ENCODE measurements around the gene ADAMTS4.

The ADAMTS4 gene

GRCh38 chr1:161219078-161219892 lies 20.4 kb upstream of the ADAMTS4 start:
- DNase-seq: no peak

- no peak for DNase-seq
Observed at GRCh38 chr1:161218301-161219077, 19.6 kb upstream of the ADAMTS4 start.

- DNase-seq: no peak
Observed at GRCh38 chr1:161217831-161218230, 19.0 kb upstream of the ADAMTS4 start.

GRCh38 chr1:161216945-161217712 lies 18.3 kb upstream of the ADAMTS4 start:
- DNase-seq: no peak

DNA sequence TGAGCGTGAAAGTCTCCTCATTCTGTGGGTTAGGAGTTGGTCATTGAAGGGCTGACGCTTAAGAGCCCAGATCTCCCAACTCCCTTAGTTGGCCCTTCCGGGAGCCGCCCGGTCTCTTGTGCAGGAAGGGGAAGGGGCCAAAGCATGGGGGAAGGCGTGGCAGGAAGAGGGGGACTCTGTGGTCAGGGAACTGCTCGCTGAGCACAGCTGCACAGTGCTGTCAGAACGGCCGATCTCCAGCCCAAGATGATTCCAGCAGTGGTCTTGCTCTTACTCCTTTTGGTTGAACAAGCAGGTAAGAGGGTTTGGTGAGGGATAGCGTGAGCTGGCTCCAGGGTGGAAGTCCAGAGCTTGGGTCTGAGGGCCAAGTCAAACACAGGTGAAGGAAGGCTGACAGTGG lies 16.2 kb upstream of the ADAMTS4 start, which contains the start of gene FCER1G:
Gene FCER1G, plus strand, starts transcription at position 220 of the 400 bp plus-strand sequence. Its CDS starts 27 bp downstream, at position 247.
- DNase-seq: no peak

DNA sequence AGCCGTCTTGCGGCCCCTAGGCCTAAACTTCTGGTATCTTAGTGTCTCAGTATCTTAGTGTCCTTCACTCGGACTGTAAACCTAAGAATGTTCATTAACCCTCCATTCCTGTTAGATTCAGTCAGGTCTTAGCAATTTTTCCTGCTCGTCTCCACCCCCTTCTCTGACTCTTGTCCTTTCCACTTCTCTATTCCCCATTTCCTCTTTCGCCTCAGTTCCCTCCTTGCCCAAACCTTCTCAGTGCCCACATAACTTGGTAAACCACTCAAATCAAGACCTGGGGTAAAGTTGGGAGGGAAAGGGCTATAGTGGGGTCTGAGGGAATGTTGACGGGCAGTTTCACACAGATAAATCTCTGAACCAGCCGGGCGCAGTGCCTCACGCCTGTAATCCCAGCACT lies 15.5 kb upstream of the ADAMTS4 start:
- no peak for DNase-seq

GRCh38 chr1:161209790-161210409 lies 11.0 kb upstream of the ADAMTS4 start:
- peak; percentile 75 for DNase-seq

DNA sequence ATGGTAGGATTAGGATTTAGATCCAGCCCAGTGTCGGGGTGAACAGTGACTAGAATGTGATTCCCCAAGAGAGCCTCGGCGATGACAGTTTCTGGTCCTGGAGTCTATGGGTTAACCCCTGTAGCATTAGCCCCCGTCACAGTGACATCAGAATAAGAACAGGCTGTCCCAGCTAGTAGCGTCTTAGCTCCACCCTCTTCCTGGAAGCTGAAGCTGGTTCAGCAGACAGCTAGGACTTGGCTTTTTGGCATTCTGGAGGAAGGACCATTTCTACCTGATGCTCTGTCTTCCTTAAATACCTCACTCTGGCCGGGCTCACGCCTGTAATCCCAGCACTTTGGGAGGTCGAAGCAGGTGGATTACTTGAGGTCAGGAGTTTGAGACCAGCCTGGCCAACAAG lies 8.3 kb upstream of the ADAMTS4 start:
- DNase-seq: no peak

DNA sequence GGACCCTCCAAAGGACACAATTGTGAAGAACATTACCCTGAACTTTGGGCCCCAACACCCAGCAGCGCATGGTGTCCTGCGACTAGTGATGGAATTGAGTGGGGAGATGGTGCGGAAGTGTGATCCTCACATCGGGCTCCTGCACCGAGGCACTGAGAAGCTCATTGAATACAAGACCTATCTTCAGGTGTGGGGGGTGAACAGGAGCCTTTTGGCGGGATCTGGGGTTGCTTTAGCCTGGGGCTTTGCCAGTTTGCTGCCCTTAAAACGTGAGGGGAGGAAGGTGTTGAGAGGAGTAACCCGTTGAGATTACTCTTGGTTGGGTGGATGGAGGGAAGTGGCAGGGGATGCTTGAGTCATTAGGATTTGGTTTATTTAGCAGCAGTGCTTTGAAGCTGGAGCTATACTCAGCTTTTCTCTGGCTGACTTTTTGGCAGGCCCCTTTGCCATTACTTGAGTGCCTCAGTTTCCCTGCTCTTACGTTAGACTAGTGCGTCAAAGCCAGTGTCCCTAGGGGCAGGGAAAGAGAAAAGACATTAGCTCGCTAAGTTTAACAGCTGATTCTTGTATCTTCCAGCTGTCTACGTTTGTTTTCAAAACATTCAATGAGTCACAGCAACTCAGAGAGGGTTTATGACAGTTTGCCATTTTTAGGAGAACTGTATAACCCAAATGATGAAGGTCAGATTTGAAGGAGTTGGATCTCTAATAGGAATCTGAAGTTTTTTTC lies 7.7 kb upstream of the ADAMTS4 start:
- no peak for DNase-seq

DNA sequence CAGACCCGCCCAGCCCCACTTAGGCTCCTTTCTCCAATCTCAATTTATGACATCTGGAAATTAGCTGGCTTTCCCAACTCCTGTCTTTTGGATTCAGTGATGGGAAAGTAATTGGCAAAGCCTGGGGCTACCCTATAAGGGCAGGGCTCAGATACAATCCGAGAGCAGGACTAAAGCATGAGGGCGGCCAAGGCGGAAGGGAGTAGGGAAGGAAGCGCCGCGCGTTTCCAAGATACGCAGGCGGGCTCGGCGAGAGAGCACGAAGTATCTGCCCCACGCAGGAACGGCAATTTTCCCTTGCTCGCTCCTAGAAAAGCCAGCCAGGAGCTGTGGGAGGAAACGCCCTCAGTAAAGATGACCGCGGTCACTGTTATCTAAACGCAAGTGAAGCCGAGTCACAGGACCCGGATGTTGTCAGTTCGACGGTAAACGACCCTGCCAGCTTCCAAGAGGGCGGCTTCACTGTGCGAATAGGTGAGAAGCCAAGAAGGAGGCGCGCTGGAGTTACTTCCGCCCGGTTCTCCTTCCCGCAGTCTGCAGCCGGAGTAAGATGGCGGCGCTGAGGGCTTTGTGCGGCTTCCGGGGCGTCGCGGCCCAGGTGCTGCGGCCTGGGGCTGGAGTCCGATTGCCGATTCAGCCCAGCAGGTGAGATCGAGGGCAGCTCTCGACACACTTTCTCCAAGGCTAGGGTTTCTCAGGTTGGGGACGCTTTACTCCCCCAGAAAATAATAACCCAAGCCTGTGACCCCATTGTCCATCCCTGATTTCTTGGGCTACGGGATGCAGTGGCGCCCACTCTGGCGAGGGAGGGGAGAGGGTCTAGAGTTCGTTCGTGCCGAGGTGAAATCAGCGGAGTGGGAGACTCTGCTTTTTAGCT lies 3.2 kb upstream of the ADAMTS4 start, which contains the start of gene NDUFS2:
Gene NDUFS2, plus strand, starts transcription at position 532 of the 877 bp plus-strand sequence. Its CDS starts 19 bp downstream, at position 551.
- DNase-seq: peak; percentile 97

- DNase-seq: no peak
Observed at GRCh38 chr1:161200992-161201835, 2.4 kb upstream of the ADAMTS4 start.

GRCh38 chr1:161200421-161200991 lies 1.7 kb upstream of the ADAMTS4 start:
- no peak for DNase-seq

DNA sequence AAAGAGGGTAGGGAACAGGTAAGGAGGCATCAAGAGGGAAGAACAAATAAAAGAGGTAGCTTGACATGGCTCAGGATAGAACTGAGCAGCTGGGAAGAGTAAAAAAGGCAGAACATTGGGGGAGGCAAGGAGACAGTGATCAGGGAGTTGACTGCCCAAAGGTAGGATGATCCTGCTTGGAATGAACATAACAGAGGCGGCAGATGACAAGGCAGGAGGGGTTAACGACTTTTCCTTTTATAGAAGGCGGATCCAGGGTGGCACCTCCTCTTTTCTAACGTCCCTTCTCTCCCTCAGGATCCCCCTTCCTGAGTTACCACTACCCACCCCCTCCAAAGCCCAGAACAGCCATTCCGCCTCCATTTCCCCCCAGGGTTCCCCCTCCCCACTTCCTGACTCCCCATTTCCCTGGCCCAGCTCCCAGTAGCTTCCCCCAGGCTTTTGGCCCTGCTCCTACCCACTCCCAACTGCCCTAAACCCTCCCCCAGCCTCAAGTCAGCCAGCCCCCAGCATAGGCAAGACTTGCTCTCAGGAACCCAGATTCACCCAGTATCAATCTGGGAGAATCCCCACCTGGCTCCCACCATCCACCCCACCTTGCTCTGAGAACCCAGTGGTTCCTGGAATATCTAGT lies 769 bp upstream of the ADAMTS4 start:
- no peak for DNase-seq

DNA sequence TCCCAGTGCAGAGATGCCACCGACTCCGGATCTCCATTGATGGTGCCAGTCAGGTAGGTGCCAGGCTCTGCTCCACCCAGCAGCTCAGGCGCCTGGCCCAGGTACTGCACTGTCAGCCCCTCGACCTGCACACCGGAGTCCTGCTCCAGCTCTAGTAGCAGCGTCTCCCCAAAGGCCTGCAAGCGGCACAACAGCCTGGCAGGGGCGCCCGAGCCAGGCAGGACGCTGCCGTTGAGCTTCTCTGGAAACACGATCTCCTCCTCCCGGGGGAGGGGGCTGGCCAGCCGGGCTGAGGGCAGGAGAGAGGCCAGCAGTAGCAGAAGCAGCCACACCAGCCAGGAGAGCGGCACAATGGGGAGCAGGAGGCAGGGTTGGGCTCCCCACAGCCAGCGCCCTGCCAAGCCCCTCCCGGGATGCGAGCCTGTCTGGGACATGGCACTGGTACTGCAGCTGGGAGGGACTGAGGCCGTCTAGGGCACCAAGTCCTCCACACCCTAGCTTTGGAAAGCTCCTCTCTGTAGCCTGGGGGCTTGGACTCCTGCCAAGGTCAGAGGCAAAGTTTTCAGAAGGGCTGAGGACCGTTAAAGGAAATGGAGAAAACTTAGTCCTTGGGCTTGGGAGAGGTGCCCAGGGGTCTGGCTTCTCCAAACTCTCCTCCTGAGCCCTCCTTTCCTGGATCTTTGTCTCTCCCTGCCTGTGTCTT lies 509 bp downstream of the ADAMTS4 start:
- no peak for DNase-seq

DNA sequence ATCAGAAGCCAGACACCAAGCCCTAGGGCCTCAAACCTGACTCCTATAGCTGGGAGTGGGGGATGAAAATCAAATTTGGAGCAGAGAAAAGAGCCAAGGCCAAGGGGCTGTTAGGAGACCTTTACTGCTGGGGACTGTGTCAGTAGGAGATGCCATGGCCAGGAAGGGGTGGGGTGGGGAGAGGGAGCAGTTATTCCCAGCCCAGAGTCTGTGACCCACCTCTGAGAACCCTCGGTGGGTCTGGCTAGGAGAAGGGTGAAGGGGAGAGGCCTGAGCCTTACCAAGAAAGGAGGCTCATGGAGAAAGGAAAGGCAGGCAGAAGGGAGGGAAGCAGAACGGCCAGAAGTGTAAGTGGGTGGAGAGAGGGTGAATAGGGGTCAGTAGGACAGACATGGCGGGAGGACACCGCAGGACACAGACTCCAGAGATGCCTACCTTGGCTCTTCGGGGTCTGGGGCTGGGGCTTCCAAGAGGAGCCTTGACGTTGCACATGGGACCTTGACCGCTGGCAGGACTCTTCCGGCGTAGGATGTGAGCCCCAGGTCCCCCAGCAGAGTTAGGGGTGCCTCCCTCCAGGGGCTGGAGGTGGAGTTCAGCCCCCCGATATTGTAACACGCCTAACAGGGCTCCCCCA lies 1.2 kb downstream of the ADAMTS4 start:
- no peak for DNase-seq

DNA sequence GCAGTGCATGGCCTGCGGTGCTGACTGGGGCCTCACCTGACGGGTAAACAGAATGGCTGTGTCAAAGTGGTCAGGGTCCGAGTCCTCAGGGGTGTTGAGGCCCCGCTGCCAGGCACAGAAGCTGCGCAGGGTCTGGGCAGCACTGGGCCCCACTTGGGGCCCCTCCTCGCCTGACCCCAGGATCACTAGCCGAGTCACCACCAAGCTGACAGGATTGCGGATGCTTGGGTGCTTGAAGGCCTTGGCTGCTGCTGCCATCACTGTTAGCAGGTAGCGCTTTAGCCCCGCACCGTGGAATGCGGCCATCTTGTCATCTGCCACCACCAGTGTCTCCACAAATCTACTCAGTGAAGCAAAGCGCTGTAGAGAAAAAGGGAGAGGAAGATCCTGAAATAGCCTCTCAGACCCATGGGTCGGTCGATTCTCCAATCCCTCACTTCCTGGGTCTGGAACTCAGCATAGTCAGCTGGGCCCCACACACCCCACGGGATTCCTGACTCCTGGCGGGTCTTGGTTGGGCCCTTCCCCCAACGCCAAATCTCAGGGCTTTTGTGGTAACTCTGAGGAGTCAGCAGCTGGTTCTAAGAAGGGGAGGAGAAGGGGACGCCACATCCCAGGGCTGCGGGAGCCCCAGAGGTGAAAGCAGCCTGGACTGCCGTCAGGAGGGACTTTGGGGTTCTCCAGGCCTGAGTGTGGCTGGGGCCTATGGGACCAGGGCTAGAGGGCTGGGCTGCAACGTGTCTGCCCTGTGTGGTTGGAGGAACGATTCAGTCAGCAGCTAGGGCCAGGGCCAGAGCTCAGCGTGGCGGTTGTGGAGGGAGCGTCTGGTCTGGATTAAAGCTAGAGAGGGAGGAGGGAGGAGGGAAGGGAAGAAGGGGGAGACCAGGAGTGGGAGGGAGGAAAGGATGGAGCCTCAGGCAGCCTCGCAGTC lies 2.1 kb downstream of the ADAMTS4 start:
- no peak for DNase-seq

- no peak for DNase-seq
Observed at GRCh38 chr1:161196111-161196510, 2.7 kb downstream of the ADAMTS4 start.
